Activated naive CD4-positive, alpha-beta T cell treated with anti-CD3 and anti-CD28 coated beads, Interleukin-2, amount 50 U/mL, for 16 hours (primary cell): ENCODE measurements around the gene MCM3AP.
A peak's percentile ranks its signal among the peaks of the same experiment; 100 is the strongest.

Experiments used
- DNase-seq: peaks from one replicate; pipeline ENCODE4 v3.0.0-alpha.2; 2020

Gene MCM3AP

GRCh38 chr21:46285206-46285661, at the start of gene MCM3AP:
TSS of gene MCM3AP (minus strand) at chr21:46285611. CDS start at chr21:46285286, 325 bp downstream.
- DNase-seq: no peak

GRCh38 chr21:46334351-46335140, 49.1 kb upstream of the MCM3AP start:
- no peak for DNase-seq

GRCh38 chr21:46329796-46330195, 44.4 kb upstream of the MCM3AP start:
- no peak for DNase-seq

- DNase-seq: no peak
These were observed 42.7 kb upstream of the MCM3AP start for GRCh38 chr21:46328151-46328550.

GRCh38 chr21:46327711-46328110, 42.3 kb upstream of the MCM3AP start:
- DNase-seq: no peak

- no peak for DNase-seq
These were observed 40.8 kb upstream of the MCM3AP start for GRCh38 chr21:46326110-46326703.

- peak; percentile 42 for DNase-seq
These were observed 39.9 kb upstream of the MCM3AP start for GRCh38 chr21:46325073-46325912.

GRCh38 chr21:46324390-46325072, 39.1 kb upstream of the MCM3AP start:
- peak; percentile 87 for DNase-seq

GRCh38 chr21:46323710-46324389, 38.4 kb upstream of the MCM3AP start, which contains the start of the genes C21orf58 and PCNT:
TSS of gene C21orf58 (minus strand) at chr21:46323870. CDS start at chr21:46322738, 1,132 bp downstream.
TSS of gene PCNT (plus strand) at chr21:46324156. CDS start at chr21:46324229, 73 bp downstream.
- DNase-seq: peak; percentile 98

- DNase-seq: peak; percentile 14
These were observed 37.9 kb upstream of the MCM3AP start for GRCh38 chr21:46323227-46323709.

GRCh38 chr21:46322351-46323226, 37.2 kb upstream of the MCM3AP start:
- no peak for DNase-seq

GRCh38 chr21:46320331-46320801, 35.0 kb upstream of the MCM3AP start:
- no peak for DNase-seq

- DNase-seq: no peak
These were observed 33.8 kb upstream of the MCM3AP start for GRCh38 chr21:46319186-46319585.

- no peak for DNase-seq
These were observed 33.0 kb upstream of the MCM3AP start for GRCh38 chr21:46318464-46318845.

GRCh38 chr21:46317710-46318463, 32.5 kb upstream of the MCM3AP start:
- DNase-seq: no peak

GRCh38 chr21:46316708-46317324, 31.4 kb upstream of the MCM3AP start:
- DNase-seq: no peak

GRCh38 chr21:46314441-46315020, 29.1 kb upstream of the MCM3AP start:
- DNase-seq: no peak

GRCh38 chr21:46312949-46313348, 27.5 kb upstream of the MCM3AP start:
- DNase-seq: no peak

GRCh38 chr21:46311568-46311967, 26.2 kb upstream of the MCM3AP start:
- no peak for DNase-seq
